VCaP (cell line): ENCODE results near the gene NTN5.

Experiments
- H3K27ac ChIP-seq: fragments of 450-650 bp; 2 replicates; pipeline ENCODE4 v1.5.1; 2017
- CTCF ChIP-seq: fragments of 450-650 bp; conservative IDR thresholded peaks from 2 replicates; pipeline ENCODE4 v1.5.1; 2017; ENCODE audit warnings: mild to moderate bottlenecking, moderate library complexity

The NTN5 gene

GRCh38 chr19:48670699-48671445, 1.9 kb downstream of the NTN5 start:
- TF ChIP-seq CTCF, result no peak
- H3K27ac ChIP-seq, result no peak overlapping the region

GRCh38 chr19:48669903-48670668, 2.7 kb downstream of the NTN5 start:
- H3K27ac ChIP-seq, result no peak overlapping the region
- no peak for TF ChIP-seq CTCF

- no peak for TF ChIP-seq CTCF
- no peak overlapping the region for H3K27ac ChIP-seq
Observed at GRCh38 chr19:48668761-48669160, 4.1 kb downstream of the NTN5 start.

DNA sequence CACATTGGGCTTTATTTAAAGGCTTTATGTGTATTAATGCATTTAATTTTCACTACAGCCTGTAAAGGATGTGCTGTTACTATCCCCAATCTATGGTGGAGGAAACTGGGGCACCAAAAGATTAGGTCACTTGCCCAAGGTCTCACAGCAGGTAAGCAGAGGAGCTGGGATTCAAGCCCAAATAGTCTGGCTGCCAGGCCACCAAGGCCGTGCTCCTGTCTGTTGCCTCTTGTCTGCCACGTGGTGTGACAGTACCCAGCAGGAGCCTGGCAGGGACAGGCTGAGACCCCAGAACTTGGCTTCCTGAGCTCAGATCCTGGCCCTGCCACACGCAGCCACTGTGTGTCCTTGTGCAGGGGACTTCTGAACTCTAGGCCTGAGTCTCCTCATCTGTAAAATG, 4.5 kb downstream of the NTN5 start:
- no peak for TF ChIP-seq CTCF

DNA sequence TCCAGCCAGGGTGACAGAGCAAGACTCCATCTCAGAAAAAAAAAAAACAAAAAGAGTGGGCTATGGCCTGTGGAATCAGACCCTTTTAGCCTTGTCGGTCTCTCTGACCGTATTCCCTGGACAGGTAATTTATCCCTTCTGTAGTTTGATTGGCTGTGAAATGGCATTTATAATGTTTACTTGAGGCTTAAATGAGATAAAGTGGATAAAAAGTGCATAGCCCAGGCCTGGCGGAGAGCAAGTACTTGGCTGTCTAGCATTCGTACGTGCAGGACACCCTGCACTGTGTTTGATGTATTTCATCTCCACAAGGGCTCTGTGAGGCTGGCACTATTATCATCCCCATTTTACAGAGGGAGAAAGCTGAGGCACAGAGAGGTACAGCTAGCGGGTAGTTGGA, 7.0 kb downstream of the NTN5 start:
- TF ChIP-seq CTCF, result no peak

More for the DNA sequence above, 4.5 kb downstream of the NTN5 start:
- H3K27ac ChIP-seq, result no peak overlapping the region

GRCh38 chr19:48664476-48664875, 8.3 kb downstream of the NTN5 start:
- H3K27ac ChIP-seq, result no peak overlapping the region
- no peak for TF ChIP-seq CTCF

More for the DNA sequence above, 7.0 kb downstream of the NTN5 start:
- no peak overlapping the region for H3K27ac ChIP-seq

GRCh38 chr19:48663667-48664066, 9.2 kb downstream of the NTN5 start:
- TF ChIP-seq CTCF, result no peak
- H3K27ac ChIP-seq, result no peak overlapping the region
